HG03460 (cell line): ENCODE data around the gene DSG2.
A peak's percentile ranks its signal among the peaks of the same experiment; 100 is the strongest.
"Not testable (repeated sequence)": the region's sequence is repeated elsewhere in the genome, so short reads cannot be mapped to it uniquely, and the experiment has no call there.

Experiments used
- ATAC-seq: cut with Tn5 transposase; IDR thresholded peaks from one replicate; pipeline ENCODE4 v1.9.1; 2021; ENCODE audit not compliant: unreplicated experiment

DSG2 gene

GRCh38 chr18:31497836-31498573 is at the start of gene DSG2:
Gene DSG2, plus strand, starts transcription at chr18:31498177. Its CDS starts 75 bp downstream, at chr18:31498252.
- peak; percentile 41 for ATAC-seq

GRCh38 chr18:31450409-31450808 is 47.6 kb upstream of the DSG2 start:
- ATAC-seq: no peak

- ATAC-seq: no peak
Measured at GRCh38 chr18:31451625-31452024, 46.4 kb upstream of the DSG2 start.

GRCh38 chr18:31454066-31454708 is 43.8 kb upstream of the DSG2 start:
- ATAC-seq: no peak

- ATAC-seq: no peak
Measured at GRCh38 chr18:31469629-31470028, 28.3 kb upstream of the DSG2 start.

- no peak for ATAC-seq
Measured at GRCh38 chr18:31478688-31479087, 19.3 kb upstream of the DSG2 start.

GRCh38 chr18:31482051-31482450 is 15.9 kb upstream of the DSG2 start:
- ATAC-seq: no peak

- ATAC-seq: no peak
Measured at GRCh38 chr18:31483396-31483795, 14.6 kb upstream of the DSG2 start.

GRCh38 chr18:31484461-31484860 is 13.5 kb upstream of the DSG2 start:
- no peak for ATAC-seq

GRCh38 chr18:31486165-31486564 is 11.8 kb upstream of the DSG2 start:
- no peak for ATAC-seq

GRCh38 chr18:31487246-31488015 is 10.5 kb upstream of the DSG2 start:
- no peak for ATAC-seq

GRCh38 chr18:31489311-31489710 is 8.7 kb upstream of the DSG2 start:
- ATAC-seq: no peak

GRCh38 chr18:31490387-31490786 is 7.6 kb upstream of the DSG2 start:
- ATAC-seq: peak; percentile 76

GRCh38 chr18:31490833-31491232 is 7.1 kb upstream of the DSG2 start:
- ATAC-seq: no peak

GRCh38 chr18:31491586-31491985 is 6.4 kb upstream of the DSG2 start:
- ATAC-seq: no peak

GRCh38 chr18:31492671-31493070 is 5.3 kb upstream of the DSG2 start:
- no peak for ATAC-seq

GRCh38 chr18:31493171-31493570 is 4.8 kb upstream of the DSG2 start:
- ATAC-seq: no peak

- ATAC-seq: no peak
Measured at GRCh38 chr18:31493941-31494340, 4.0 kb upstream of the DSG2 start.

- ATAC-seq: not testable (repeated sequence)
Measured at GRCh38 chr18:31494705-31495244, 3.2 kb upstream of the DSG2 start.

GRCh38 chr18:31497404-31497835 is 557 bp upstream of the DSG2 start:
- no peak for ATAC-seq
